Memory B cell (primary cell): ENCODE results near the gene SNX6.
"Not testable (repeated sequence)": the region's sequence is repeated elsewhere in the genome, so short reads cannot be mapped to it uniquely, and the experiment has no call there.

Source experiments
- ATAC-seq: fragments of 150-1000 bp; cut with Tn5 transposase; 2 replicates; pipeline ENCODE4 v1.10.0; 2021; ENCODE audit warnings: low read depth, mild to moderate bottlenecking, moderate library complexity
- DNase-seq, 2 donors: peaks; one replicate each; pipeline ENCODE4 v3.0.0; 2022; ENCODE audit warnings: low spot score in 2 of 2
- H3K27ac Mint-ChIP-seq: one replicate; pipeline ENCODE4 v1.8.0; 2022; ENCODE audit warnings: mild to moderate bottlenecking, moderate library complexity, mixed read lengths
- H3K27me3 Mint-ChIP-seq: one replicate; pipeline ENCODE4 v1.8.0; 2022; ENCODE audit warnings: mixed read lengths
- H3K36me3 Mint-ChIP-seq: one replicate; pipeline ENCODE4 v1.8.0; 2022; ENCODE audit warnings: mild to moderate bottlenecking, mixed read lengths
- H3K4me1 Mint-ChIP-seq: one replicate; pipeline ENCODE4 v1.8.0; 2022; ENCODE audit warnings: mixed read lengths
- H3K4me3 Mint-ChIP-seq: one replicate; pipeline ENCODE4 v1.8.0; 2022; ENCODE audit warnings: mild to moderate bottlenecking, moderate library complexity, mixed read lengths
- H3K9me3 Mint-ChIP-seq: one replicate; pipeline ENCODE4 v1.8.0; 2022; ENCODE audit warnings: mixed read lengths

The SNX6 gene

GRCh38 chr14:34539407-34540180 is 90.4 kb downstream of the SNX6 start, which contains the start of gene EAPP:
Gene EAPP, minus strand, starts transcription at chr14:34539701. Its CDS starts 73 bp downstream, at chr14:34539628.
- H3K36me3 Mint-ChIP-seq: peaks cover 4% of the 10 kb centered on the region
- DNase-seq: peak; percentile 86 to 89
- no peaks in the 10 kb centered on the region for H3K9me3 Mint-ChIP-seq
- H3K4me1 Mint-ChIP-seq: peaks cover 6% of the 10 kb centered on the region
- no peaks in the 10 kb centered on the region for H3K27me3 Mint-ChIP-seq
- ATAC-seq: peak; percentile 99
- peak within 1 kb of the TSS; percentile 97 for H3K27ac Mint-ChIP-seq
- H3K4me3 Mint-ChIP-seq: peak within 1 kb of the TSS; percentile 93

GRCh38 chr14:34538871-34539406 is 91.0 kb downstream of the SNX6 start:
- ATAC-seq (peak; percentile 11), DNase-seq (no peak)
- H3K36me3 Mint-ChIP-seq: peaks cover 4% of the 10 kb centered on the region
- peaks cover 8% of the 10 kb centered on the region for H3K4me1 Mint-ChIP-seq
- H3K27me3 Mint-ChIP-seq: no peaks in the 10 kb centered on the region
- peak overlapping the region; percentile 97 for H3K27ac Mint-ChIP-seq
- H3K9me3 Mint-ChIP-seq: no peaks in the 10 kb centered on the region
- peak overlapping the region; percentile 93 for H3K4me3 Mint-ChIP-seq

DNA sequence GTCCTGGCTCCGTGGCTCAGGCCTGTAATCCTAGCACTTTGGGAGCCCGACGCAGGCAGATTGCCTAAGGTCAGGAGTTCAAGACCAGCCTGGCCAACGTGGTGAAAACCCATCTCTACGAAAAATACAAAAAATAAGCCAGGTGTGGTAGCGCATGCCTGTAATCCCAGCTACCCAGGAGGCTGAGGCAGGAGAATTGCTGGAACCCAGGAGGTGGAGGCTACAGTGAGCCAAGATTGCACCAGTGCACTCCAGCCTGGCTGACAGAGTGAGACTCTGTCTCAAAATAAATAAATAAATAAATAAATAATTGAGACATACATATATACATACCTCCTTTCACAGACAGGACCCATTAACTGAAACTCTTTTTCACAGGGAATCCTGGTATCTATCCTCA is 91.9 kb downstream of the SNX6 start:
- H3K27ac Mint-ChIP-seq, ATAC-seq, DNase-seq, H3K4me1 Mint-ChIP-seq, H3K27me3 Mint-ChIP-seq, H3K36me3 Mint-ChIP-seq, H3K9me3 Mint-ChIP-seq: not testable (repeated sequence)
- H3K4me3 Mint-ChIP-seq: peak overlapping the region; percentile 41

DNA sequence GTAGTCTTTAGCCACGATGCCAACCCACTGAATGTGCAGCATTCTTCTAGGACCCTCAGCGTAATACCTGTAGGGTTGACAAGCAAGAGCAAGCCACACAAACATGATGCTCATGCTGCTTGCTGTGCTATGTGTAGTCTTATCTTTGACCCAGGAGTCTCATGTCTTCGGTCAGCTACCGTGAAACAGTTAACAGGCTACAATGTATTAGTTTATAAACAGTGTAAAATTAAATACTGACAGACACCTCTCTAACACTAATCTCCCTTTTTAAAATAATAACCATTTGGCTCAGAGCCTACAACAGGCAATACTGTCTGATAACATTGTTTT is 92.3 kb downstream of the SNX6 start:
- Mint-ChIP-seq H3K36me3 (peaks cover 10% of the 10 kb centered on the region), H3K4me1 (peaks cover 8% of the 10 kb centered on the region), H3K4me3 (no peak overlapping the region), H3K27ac (no peak overlapping the region), H3K9me3 (no peaks in the 10 kb centered on the region), H3K27me3 (no peaks in the 10 kb centered on the region)
- ATAC-seq: no peak
- DNase-seq: no peak

DNA sequence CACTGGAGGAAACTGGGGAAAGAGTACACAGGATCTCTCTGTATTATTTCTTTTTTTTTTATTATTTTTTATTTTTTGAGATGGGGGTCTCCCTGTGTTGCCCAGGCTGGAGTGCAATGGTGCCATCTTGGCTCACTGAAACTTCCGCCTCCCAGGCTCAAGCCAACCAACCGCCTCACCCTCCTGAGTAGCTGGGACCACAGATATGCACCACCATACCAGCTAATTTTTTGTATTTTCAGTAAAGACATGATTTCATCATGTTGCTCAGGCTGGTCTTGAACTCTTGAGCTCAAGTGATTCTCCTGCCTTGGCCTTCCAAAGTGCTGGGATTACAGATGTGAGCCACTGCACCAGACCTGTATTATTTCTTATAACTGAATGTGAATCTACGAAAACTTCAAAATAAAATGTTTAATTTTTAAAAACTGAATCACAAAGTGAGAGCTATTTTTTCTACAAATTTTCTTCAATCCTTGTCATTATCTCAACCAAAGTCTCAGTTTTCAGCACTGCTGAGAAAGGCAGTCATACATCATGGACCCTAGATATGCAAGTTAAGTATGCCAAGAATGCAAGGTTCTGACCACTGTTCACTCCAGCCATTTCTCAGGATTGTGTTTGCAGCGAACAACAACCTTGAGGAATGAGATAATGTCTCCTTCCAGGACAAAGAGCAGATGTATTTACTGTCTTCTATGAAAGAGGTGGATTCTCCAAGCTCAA is 92.8 kb downstream of the SNX6 start:
- peaks cover 10% of the 10 kb centered on the region for H3K36me3 Mint-ChIP-seq
- H3K4me1 Mint-ChIP-seq: peaks cover 8% of the 10 kb centered on the region
- H3K27me3 Mint-ChIP-seq: no peaks in the 10 kb centered on the region
- H3K4me3 Mint-ChIP-seq: no peak overlapping the region
- no peak for DNase-seq
- no peak for ATAC-seq
- no peak overlapping the region for H3K27ac Mint-ChIP-seq
- no peaks in the 10 kb centered on the region for H3K9me3 Mint-ChIP-seq

DNA sequence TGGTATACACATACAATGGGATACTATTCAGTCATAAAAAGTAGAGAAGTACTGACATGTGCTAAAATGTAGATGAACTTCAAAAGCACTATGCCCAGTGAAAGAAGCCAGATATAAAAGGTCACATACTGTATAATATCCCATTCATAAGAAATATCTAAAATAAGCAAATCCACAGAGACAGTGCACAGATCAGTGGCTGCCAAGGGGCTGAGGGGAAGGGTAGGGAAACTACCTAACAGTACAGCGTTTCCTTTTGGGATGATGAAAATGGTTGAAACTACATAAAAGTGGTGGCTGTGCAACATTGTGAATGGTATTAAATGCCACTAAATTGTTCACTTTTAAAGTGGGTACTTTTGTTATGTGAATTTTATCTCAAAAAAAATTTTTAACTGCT is 102.4 kb downstream of the SNX6 start:
- ATAC-seq: no peak
- Mint-ChIP-seq H3K4me1 (no peaks in the 10 kb centered on the region), H3K36me3 (peaks cover 23% of the 10 kb centered on the region), H3K9me3 (no peaks in the 10 kb centered on the region), H3K27ac (no peak overlapping the region), H3K4me3 (no peak overlapping the region), H3K27me3 (no peaks in the 10 kb centered on the region)
- DNase-seq: no peak

GRCh38 chr14:34524216-34524615 is 105.7 kb downstream of the SNX6 start:
- DNase-seq, H3K27me3 Mint-ChIP-seq, H3K27ac Mint-ChIP-seq, H3K9me3 Mint-ChIP-seq, ATAC-seq, H3K4me3 Mint-ChIP-seq, H3K4me1 Mint-ChIP-seq: not testable (repeated sequence)
- H3K36me3 Mint-ChIP-seq: peaks cover 34% of the 10 kb centered on the region

DNA sequence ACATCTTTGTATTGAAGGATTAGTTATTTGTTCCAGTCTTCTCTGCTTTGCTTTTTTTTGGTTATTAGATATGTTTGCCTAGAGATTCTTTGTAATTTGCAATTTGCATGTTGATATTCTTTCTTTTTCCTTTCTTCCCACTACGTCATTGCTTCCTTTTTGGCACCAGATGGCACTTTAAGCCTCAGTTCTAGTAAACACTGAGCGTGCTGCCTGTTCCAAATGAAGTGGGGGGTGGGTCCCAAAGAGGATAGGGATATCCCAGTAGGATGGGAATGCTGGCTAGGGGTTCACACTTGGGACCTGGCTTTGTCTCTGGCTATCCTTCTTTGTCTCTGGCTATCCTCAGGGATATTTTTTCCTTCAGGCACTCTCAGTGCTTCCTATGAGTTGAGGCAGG is 107.5 kb downstream of the SNX6 start:
- no peak for DNase-seq
- no peaks in the 10 kb centered on the region for H3K27me3 Mint-ChIP-seq
- ATAC-seq: no peak
- no peak overlapping the region for H3K4me3 Mint-ChIP-seq
- peaks cover 43% of the 10 kb centered on the region for H3K36me3 Mint-ChIP-seq
- H3K27ac Mint-ChIP-seq: no peak overlapping the region
- H3K4me1 Mint-ChIP-seq: no peaks in the 10 kb centered on the region
- no peaks in the 10 kb centered on the region for H3K9me3 Mint-ChIP-seq

GRCh38 chr14:34521071-34521470 is 108.9 kb downstream of the SNX6 start:
- peaks cover 48% of the 10 kb centered on the region for H3K36me3 Mint-ChIP-seq
- not testable (repeated sequence) for H3K4me3 Mint-ChIP-seq, H3K27ac Mint-ChIP-seq

GRCh38 chr14:34520304-34520970 is 109.5 kb downstream of the SNX6 start:
- peaks cover 54% of the 10 kb centered on the region for H3K36me3 Mint-ChIP-seq
- not testable (repeated sequence) for DNase-seq, H3K4me1 Mint-ChIP-seq, ATAC-seq, H3K27ac Mint-ChIP-seq, H3K27me3 Mint-ChIP-seq, H3K9me3 Mint-ChIP-seq, H3K4me3 Mint-ChIP-seq

More at GRCh38 chr14:34521071-34521470, 108.9 kb downstream of the SNX6 start:
- ATAC-seq, DNase-seq, H3K4me1 Mint-ChIP-seq, H3K9me3 Mint-ChIP-seq, H3K27me3 Mint-ChIP-seq: not testable (repeated sequence)
